ENCODE results near the gene GSN. TPM values are rescaled to one million over a fixed set of nuclear protein-coding genes. Genes with fewer than 3 reads are reported as not detected.
A peak's percentile ranks its signal among the peaks of the same experiment; 100 is the strongest.
"Not testable (repeated sequence)": the region's sequence is repeated elsewhere in the genome, so short reads cannot be mapped to it uniquely, and the experiment has no call there.

GSN gene
- total RNA-seq, 1 donor from 2014 or later: 855 TPM

- intact Hi-C loops (cut with DNase I): loop anchor here (5.0 kb wide), 1 partner anchor 88 kb away; the partner anchor contains the start of gene STOM
- peak; percentile 67 for DNase-seq (ENCODE audit: low spot score)
Observed at GRCh38 chr9:121283856-121284732, 16.1 kb downstream of the GSN start.

- intact Hi-C loops (cut with DNase I): loop anchor here (5.0 kb wide), 1 partner anchor 87 kb away; the partner anchor contains the start of gene STOM
- peak; percentile 70 for DNase-seq (ENCODE audit: low spot score)
Observed at GRCh38 chr9:121284733-121285451, 16.9 kb downstream of the GSN start.

- peak; percentile 80 for DNase-seq (ENCODE audit: low spot score)
- intact Hi-C loops (cut with DNase I): no loop called here
Observed at GRCh38 chr9:121285835-121286687, 18.1 kb downstream of the GSN start.

GRCh38 chr9:121286688-121286972, 18.7 kb downstream of the GSN start:
- no peak for DNase-seq (ENCODE audit: low spot score)
- intact Hi-C loops (cut with DNase I): no loop called here

GRCh38 chr9:121286973-121287741, 19.2 kb downstream of the GSN start:
- DNase-seq (ENCODE audit: low spot score): peak; percentile 93
- intact Hi-C loops (cut with DNase I): loop anchor here (1.0 kb wide), 1 partner anchor 12 kb away; no protein-coding TSS in a partner anchor

- intact Hi-C loops (cut with DNase I): no loop called here
- no peak for DNase-seq (ENCODE audit: low spot score)
Observed at GRCh38 chr9:121288673-121289025, 20.7 kb downstream of the GSN start.

- intact Hi-C loops (cut with DNase I): no loop called here
- peak; percentile 81 for DNase-seq (ENCODE audit: low spot score)
Observed at GRCh38 chr9:121289026-121289771, 21.2 kb downstream of the GSN start.

- intact Hi-C loops (cut with DNase I): no loop called here
- DNase-seq (ENCODE audit: low spot score): peak; percentile 69
Observed at GRCh38 chr9:121289772-121290370, 21.9 kb downstream of the GSN start.

GRCh38 chr9:121291536-121291935, 23.6 kb downstream of the GSN start:
- peak; percentile 51 for DNase-seq (ENCODE audit: low spot score)
- intact Hi-C loops (cut with DNase I): not testable (repeated sequence)

GRCh38 chr9:121292051-121292450, 24.1 kb downstream of the GSN start:
- intact Hi-C loops (cut with DNase I): no loop called here
- DNase-seq (ENCODE audit: low spot score): no peak

GRCh38 chr9:121292801-121293241, 24.9 kb downstream of the GSN start:
- intact Hi-C loops (cut with DNase I): no loop called here
- DNase-seq (ENCODE audit: low spot score): peak; percentile 60

GRCh38 chr9:121294151-121294743, 26.3 kb downstream of the GSN start:
- peak; percentile 68 for DNase-seq (ENCODE audit: low spot score)
- intact Hi-C loops (cut with DNase I): no loop called here

- peak; percentile 68 for DNase-seq (ENCODE audit: low spot score)
- intact Hi-C loops (cut with DNase I): no loop called here
Observed at GRCh38 chr9:121294866-121295661, 27.1 kb downstream of the GSN start.

GRCh38 chr9:121295662-121296191, 27.8 kb downstream of the GSN start:
- intact Hi-C loops (cut with DNase I): no loop called here
- peak; percentile 56 for DNase-seq (ENCODE audit: low spot score)

- peak; percentile 71 for DNase-seq (ENCODE audit: low spot score)
- intact Hi-C loops (cut with DNase I): no loop called here
Observed at GRCh38 chr9:121296213-121297127, 28.5 kb downstream of the GSN start.

- intact Hi-C loops (cut with DNase I): no loop called here
- no peak for DNase-seq (ENCODE audit: low spot score)
Observed at GRCh38 chr9:121297389-121297788, 29.4 kb downstream of the GSN start.
